Stimulated activated CD4-positive, alpha-beta T cell treated with anti-CD3 and anti-CD28 coated beads, Interleukin-12 subunit alpha, Interleukin-12 subunit beta, amount 100 ng/mL, for 4 hours (primary cell): ENCODE results near the gene TEAD1.

Experiments
- DNase-seq: peaks from one replicate; pipeline ENCODE4 v3.0.0-alpha.2; 2020

The TEAD1 gene

GRCh38 chr11:12917822-12918221, 243.6 kb downstream of the TEAD1 start:
- DNase-seq: no peak

GRCh38 chr11:12918667-12919066, 244.4 kb downstream of the TEAD1 start:
- DNase-seq: no peak

- DNase-seq: no peak
Observed at GRCh38 chr11:12922418-12922817, 248.2 kb downstream of the TEAD1 start.

- no peak for DNase-seq
Observed at GRCh38 chr11:12922980-12923507, 248.8 kb downstream of the TEAD1 start.

GRCh38 chr11:12924650-12925049, 250.4 kb downstream of the TEAD1 start:
- no peak for DNase-seq

- no peak for DNase-seq
Observed at GRCh38 chr11:12925520-12925919, 251.3 kb downstream of the TEAD1 start.

GRCh38 chr11:12927221-12927620, 253.0 kb downstream of the TEAD1 start:
- no peak for DNase-seq

- no peak for DNase-seq
Observed at GRCh38 chr11:12927886-12928285, 253.7 kb downstream of the TEAD1 start.

GRCh38 chr11:12930850-12931249, 256.6 kb downstream of the TEAD1 start:
- no peak for DNase-seq

GRCh38 chr11:12932485-12932884, 258.3 kb downstream of the TEAD1 start:
- DNase-seq: no peak

- DNase-seq: no peak
Observed at GRCh38 chr11:12936200-12936599, 262.0 kb downstream of the TEAD1 start.

GRCh38 chr11:12938590-12939247, 264.5 kb downstream of the TEAD1 start:
- DNase-seq: no peak

- no peak for DNase-seq
Observed at GRCh38 chr11:12941671-12942070, 267.4 kb downstream of the TEAD1 start.

GRCh38 chr11:12942157-12942556, 267.9 kb downstream of the TEAD1 start:
- no peak for DNase-seq

- DNase-seq: no peak
Observed at GRCh38 chr11:12943311-12943710, 269.1 kb downstream of the TEAD1 start.

GRCh38 chr11:12944889-12945288, 270.7 kb downstream of the TEAD1 start:
- DNase-seq: no peak

- no peak for DNase-seq
Observed at GRCh38 chr11:12949453-12949852, 275.2 kb downstream of the TEAD1 start.

GRCh38 chr11:12950670-12951069, 276.4 kb downstream of the TEAD1 start:
- no peak for DNase-seq

- DNase-seq: no peak
Observed at GRCh38 chr11:12951376-12951775, 277.2 kb downstream of the TEAD1 start.

GRCh38 chr11:12952094-12952493, 277.9 kb downstream of the TEAD1 start:
- DNase-seq: no peak

- no peak for DNase-seq
Observed at GRCh38 chr11:12958986-12959385, 284.8 kb downstream of the TEAD1 start.

GRCh38 chr11:12961615-12962014, 287.4 kb downstream of the TEAD1 start:
- DNase-seq: no peak

GRCh38 chr11:12962306-12962705, 288.1 kb downstream of the TEAD1 start:
- DNase-seq: no peak

GRCh38 chr11:12963051-12963450, 288.8 kb downstream of the TEAD1 start:
- no peak for DNase-seq
